GM21367 (cell line): ENCODE results near the gene STAB2.

Experiments
- ATAC-seq: cut with Tn5 transposase; IDR thresholded peaks from one replicate; pipeline ENCODE4 v1.9.1; 2021; ENCODE audit not compliant: unreplicated experiment

Gene STAB2

DNA sequence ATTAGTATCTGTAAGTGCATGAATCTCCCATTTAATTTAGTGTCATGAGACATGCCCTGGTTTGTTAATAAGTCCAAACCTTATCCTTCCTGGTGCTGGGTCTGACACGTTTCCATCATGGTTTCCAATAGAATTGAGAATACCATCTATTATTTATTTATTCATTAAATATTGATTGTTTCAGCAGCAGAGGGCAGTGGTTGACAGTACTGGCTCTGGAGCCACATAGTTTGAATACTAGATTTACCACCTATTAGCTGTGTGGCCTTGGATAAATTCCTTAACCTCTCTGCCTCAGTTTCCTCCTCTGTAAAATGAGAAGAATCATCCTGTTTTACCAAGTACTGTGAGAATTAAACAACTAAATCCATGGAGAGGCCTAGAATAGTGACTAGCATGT, 941 bp upstream of the STAB2 start:
- no peak for ATAC-seq

DNA sequence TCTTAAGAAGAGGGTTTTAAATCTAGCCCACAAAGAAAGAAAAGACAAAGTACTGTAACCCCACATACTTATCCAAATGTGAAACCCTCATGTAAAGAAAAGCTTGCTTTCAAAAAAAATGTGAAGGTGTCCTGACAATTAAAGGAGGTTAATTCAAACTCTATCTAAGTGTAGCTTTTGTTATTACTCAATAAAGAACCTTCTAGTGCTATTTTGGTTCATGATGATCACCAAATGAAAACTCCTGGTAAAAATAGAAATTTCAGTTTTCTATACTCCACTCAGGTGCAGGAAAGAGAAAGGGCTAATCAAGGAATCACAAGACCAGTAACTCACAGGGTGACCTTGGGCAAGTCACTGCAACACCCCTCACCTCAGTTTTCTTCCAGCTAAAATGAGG, 1.6 kb downstream of the STAB2 start:
- no peak for ATAC-seq

DNA sequence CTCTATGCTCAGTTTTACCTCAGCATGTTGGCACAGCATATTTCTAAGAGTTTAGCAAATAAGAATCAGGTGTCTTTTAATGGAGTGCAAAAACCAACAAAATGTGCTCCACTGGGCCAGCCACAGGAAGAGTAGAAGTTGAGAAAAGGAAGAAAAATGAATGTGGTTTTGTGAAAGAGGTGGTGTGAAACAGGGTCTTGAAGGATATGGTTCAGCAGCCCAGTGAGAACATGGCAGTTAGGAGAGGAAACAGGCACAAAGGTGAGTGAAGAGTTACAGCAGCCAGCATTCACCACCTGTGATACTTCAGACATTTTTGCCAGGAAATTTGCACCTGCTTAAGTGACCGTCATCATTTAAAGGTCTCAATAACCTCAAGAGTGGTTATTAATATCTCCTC, 2.4 kb downstream of the STAB2 start:
- no peak for ATAC-seq

DNA sequence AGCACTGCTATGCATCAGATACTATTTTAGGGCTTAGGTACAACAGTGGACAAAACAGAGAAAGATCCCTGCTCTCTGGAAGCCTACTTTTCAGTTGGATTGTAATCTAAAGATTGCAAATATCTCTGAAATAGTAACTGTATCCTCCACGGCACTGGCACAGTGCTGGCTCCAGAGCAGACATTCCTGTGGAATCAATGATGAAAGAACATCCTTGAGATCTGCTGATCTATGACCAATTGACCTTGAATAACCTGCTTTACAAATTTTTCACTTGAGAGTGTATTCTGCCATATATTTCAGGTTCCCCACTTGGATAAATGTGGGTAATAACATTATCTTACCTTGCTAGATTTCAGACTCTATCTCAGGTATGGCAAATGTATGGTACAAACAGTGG, 3.2 kb downstream of the STAB2 start:
- no peak for ATAC-seq

- no peak for ATAC-seq
Measured at GRCh38 chr12:103596981-103597380, 9.9 kb downstream of the STAB2 start.

GRCh38 chr12:103599274-103599673, 12.2 kb downstream of the STAB2 start:
- ATAC-seq = no peak

DNA sequence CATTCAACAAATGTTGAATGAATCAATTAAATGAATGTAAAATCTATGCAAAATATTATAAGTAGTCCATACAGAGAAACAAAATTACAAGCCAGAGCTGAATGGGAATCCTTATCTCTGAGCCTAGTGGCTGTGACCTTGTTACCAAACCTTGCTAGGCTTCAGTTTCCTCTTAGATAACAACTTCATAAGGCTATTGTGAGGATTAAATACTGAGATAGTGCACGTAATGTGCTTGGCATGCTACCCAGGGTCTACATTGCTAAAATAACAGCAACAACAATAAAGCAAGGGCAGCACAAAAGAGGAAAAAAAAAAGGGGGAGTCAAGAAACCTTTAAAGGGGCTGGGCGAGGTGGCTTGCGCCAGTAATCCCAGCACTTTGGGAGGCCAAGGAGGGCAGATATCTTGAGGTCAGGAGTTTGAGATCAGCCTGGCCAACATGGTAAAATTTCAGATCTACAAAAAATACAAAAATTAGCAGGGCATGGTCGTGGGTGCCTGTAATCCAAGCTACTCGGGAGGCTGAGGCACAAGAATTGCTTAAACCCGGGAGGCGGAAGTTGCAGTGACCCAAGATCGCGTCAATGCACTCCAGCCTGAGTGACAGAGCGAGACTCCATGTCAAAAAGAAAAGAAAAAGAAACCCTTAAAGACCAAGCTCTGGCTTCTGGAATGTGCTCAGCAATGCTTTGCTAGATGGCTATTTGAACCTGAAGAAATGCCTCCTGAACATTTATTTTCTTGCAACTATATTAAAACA, 14.1 kb downstream of the STAB2 start:
- no peak for ATAC-seq

DNA sequence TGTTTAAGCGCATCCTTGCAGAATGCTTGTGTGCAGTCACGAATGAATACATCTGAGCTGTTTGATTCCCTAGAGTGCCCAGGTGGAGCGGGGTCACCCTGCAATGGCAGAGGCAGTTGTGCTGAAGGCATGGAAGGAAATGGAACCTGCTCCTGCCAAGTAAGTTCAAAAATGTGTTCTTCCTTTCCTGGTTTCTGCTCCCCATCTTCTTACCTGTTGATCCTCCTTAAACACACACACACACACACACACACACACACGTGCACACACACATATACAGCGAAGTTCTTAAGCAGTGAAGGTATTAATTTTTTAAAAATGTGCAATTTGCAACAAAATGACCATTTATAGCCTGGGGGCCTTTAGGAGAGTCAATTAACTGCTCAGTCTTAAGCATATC, 33.3 kb downstream of the STAB2 start:
- ATAC-seq = no peak

- no peak for ATAC-seq
Measured at GRCh38 chr12:103623716-103624115, 36.6 kb downstream of the STAB2 start.

DNA sequence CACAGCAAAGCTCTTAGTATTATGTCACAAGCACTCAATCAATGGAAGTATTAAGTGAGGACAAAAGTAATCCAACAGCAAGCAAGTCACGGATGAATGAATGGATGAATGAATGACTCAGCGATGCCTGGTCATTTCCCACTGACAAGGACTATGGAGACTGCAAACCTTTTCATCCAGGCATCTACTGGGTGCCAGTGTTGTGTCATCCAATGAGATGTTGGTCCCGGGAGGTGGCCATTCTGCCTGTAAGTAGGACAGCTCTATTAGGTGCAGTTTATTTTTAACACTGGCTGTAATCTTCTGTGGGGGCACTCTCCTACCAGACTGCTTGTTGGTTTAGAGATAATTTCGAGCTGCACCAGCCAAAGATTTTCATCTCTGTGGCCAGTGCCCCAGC, 39.4 kb downstream of the STAB2 start:
- no peak for ATAC-seq

DNA sequence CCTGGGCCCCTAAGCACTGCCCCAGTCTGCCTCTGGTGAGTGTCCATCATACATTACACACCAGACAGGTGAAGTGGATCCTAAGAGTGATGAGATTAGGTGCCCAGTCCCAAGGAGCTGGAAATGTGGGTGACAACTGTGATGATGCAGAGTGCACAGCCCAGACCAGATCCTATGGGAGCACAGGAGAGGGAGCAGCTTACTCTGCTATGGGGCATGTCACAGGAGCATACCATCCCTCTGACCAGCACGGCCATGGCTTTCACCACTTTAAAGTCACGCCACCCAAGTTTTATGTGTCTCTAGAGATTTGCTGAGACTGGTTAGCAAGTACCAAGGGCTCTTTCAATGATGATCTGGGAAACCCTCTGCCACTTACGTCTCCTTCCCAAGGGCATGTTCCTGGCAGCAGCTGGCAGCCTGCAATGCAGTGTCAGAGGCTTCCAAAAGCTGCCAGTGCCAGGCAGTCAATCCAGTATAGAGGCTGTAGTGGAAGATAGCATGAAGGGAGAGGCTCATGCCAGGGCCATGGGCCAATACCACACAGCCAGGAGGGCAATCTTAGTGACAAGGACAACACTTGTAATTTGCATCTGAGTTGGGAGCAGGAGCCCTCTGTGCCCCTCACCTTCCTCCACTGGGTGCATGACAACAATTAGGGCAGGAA, 40.2 kb downstream of the STAB2 start:
- no peak for ATAC-seq

DNA sequence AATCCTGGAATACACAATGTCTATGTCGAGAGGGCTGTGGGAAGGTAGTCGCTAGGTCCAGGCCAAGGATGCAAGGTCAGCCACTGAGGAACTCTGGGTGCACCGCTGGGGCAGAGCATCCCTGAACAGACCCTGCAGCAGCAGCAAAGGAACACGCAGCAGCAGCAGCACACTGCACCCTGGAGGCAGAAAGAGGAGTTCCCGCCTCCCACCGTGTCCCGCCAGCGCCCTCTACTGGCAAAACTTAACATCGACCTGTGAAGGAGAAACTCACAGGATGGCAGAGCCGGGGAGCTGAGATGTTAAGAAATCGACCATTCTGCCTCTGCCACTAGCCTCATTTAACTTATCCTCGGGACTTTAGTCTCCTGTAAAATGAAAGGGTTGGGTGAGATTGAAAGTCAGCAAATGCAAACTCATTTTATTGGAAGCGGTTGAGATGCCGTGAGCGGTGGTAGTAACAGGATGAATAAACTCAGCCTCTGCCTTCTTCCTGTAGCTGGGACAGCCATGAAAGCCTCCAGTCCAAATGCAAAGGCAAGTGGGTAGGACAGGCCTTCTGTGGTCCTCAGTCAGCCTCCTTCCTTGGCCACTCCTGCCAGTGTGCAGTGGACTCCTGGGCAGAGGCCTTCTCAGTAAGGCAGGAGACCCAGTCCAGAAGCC, 45.6 kb downstream of the STAB2 start:
- ATAC-seq = peak; percentile 75

DNA sequence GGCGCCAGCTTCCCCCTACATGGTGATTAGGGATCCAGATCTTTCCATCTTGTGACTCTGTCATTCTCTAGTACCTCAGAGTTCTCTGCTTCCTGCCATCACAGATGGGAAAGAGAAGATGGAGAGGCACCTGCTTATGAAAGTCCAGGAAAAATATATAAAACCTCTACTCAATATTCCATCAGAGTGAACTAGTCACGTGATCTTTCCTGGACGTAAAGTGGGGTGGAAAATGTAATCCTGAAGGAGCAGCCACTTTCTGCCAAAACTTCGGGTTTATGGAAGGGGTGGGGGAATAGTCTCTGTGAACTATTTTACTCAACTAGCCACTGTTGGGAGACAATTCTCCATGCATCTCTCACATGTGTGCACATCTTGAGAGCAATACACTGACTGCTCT, 47.7 kb downstream of the STAB2 start:
- ATAC-seq = no peak

GRCh38 chr12:103635419-103635818, 48.3 kb downstream of the STAB2 start:
- ATAC-seq = no peak

DNA sequence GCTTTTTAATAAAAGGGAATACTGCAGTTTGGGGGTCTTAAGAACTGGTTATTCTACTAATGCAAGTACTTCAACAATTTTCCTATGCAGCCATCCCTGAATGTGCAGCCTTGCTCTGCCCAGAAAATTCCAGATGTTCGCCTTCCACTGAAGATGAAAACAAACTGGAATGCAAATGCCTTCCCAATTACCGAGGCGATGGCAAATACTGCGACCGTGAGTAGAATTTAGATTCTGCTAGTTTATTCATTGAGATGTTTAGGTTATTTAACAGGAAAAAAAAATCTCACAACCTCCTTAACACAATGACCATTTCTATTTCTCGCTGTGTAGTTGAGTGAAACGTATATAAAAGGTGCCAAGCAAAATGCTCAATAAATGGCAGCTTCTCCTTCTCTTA, 49.9 kb downstream of the STAB2 start:
- no peak for ATAC-seq

GRCh38 chr12:103637429-103637828, 50.4 kb downstream of the STAB2 start:
- no peak for ATAC-seq

- no peak for ATAC-seq
Measured at GRCh38 chr12:103639983-103640382, 52.9 kb downstream of the STAB2 start.

DNA sequence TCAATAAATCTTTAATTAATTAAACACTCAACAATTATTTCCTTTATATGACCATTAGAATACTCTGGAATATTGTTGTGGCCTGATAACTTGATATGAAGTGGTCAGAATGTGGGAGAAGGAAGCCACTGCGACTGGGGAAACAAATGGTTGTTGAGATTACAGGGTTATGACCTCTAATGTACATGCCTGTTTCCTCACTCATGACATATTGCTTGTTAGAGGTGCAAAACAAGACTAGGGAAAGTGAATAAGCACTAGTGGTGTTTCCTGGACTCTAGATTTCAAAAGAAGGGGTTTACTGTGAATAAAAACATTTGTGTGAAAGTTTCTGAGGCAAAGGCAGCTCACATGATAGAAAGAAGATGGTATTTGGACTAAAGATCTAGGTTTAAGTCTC, 53.3 kb downstream of the STAB2 start:
- no peak for ATAC-seq

GRCh38 chr12:103640831-103641230, 53.8 kb downstream of the STAB2 start:
- no peak for ATAC-seq

GRCh38 chr12:103642240-103642864, 55.3 kb downstream of the STAB2 start:
- ATAC-seq = no peak

DNA sequence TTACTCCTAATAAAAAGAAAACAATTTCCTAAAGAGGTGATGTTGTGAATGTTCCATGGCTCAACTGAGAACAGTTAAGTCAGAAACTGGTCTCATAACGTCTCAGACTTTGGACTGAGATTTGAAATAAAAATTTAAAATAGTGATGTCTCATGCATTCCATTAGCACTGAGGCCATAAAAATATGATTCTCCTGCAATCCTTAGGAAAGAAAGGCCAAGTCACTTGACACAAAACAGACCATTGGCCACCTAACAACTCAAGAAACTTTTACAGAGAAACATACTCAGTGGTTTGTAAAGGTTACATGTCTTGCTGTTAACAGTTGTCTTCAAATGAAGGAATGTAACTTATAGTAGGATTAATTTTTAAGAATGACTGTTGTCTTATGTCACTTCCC, 58.1 kb downstream of the STAB2 start:
- ATAC-seq = no peak

- ATAC-seq = no peak
Measured at GRCh38 chr12:103647267-103647666, 60.2 kb downstream of the STAB2 start.
